Measurements from ENCODE around the gene LILRA1. TPM values are rescaled to one million over a fixed set of nuclear protein-coding genes. Genes with fewer than 3 reads are reported as not detected.
"Not testable (repeated sequence)": the region's sequence is repeated elsewhere in the genome, so short reads cannot be mapped to it uniquely, and the experiment has no call there.

LILRA1 gene
- total RNA-seq, 2 experiments from 2014 or later, result not detected

- ChIA-PET POLR2A (no interaction called here), CTCF (no interaction called here)
- peaks cover 12% of the 10 kb centered on the region for H3K27me3 Mint-ChIP-seq
- ATAC-seq (no peak), DNase-seq (no peak)
- intact Hi-C loops (cut with DNase I, micrococcal nuclease), result no loop called here
- no peaks in the 10 kb centered on the region for H3K4me1 Mint-ChIP-seq
- H3K27ac Mint-ChIP-seq, result no peak overlapping the region
- H3K36me3 Mint-ChIP-seq (ENCODE audit: low read depth), result no peaks in the 10 kb centered on the region
- no peak overlapping the region for H3K4me3 Mint-ChIP-seq
- peaks cover 5% of the 10 kb centered on the region for H3K9me3 Mint-ChIP-seq (ENCODE audit: low read depth)
Observed at GRCh38 chr19:54612428-54612827, 19.0 kb downstream of the LILRA1 start.

- Mint-ChIP-seq H3K27me3 (peaks cover 12% of the 10 kb centered on the region), H3K4me3 (no peak overlapping the region), H3K36me3 (ENCODE audit: low read depth) (no peaks in the 10 kb centered on the region), H3K4me1 (no peaks in the 10 kb centered on the region), H3K27ac (no peak overlapping the region), H3K9me3 (ENCODE audit: low read depth) (peaks cover 5% of the 10 kb centered on the region)
- intact Hi-C loops (cut with DNase I, micrococcal nuclease), result no loop called here
- POLR2A ChIA-PET, result interaction anchor here (0.6 kb wide), 1 partner anchor 1548 kb away, joined by 3 read pairs; no protein-coding TSS in a partner anchor
- DNase-seq, result no peak
- CTCF ChIA-PET, result interaction anchor here (1.1 kb wide), 1 partner anchor 89 kb away, joined by 3 read pairs; no protein-coding TSS in a partner anchor
- ATAC-seq, result no peak
Observed at GRCh38 chr19:54614726-54615125, 21.3 kb downstream of the LILRA1 start.

- Mint-ChIP-seq H3K27ac (no peak overlapping the region), H3K36me3 (ENCODE audit: low read depth) (no peaks in the 10 kb centered on the region), H3K9me3 (ENCODE audit: low read depth) (peaks cover 5% of the 10 kb centered on the region), H3K4me3 (no peak overlapping the region), H3K27me3 (peaks cover 12% of the 10 kb centered on the region), H3K4me1 (no peaks in the 10 kb centered on the region)
- POLR2A ChIA-PET, result no interaction called here
- CTCF ChIA-PET, result interaction anchor here (0.6 to 0.9 kb wide), 2 partner anchors 58 to 539 kb away, joined by 3 to 4 read pairs; no protein-coding TSS in a partner anchor
- no peak for ATAC-seq
- no peak for DNase-seq
- intact Hi-C loops (cut with DNase I, micrococcal nuclease), result no loop called here
Observed at GRCh38 chr19:54616057-54616456, 22.6 kb downstream of the LILRA1 start.

GRCh38 chr19:54616821-54617560 is 23.6 kb downstream of the LILRA1 start:
- peaks cover 5% of the 10 kb centered on the region for H3K9me3 Mint-ChIP-seq (ENCODE audit: low read depth)
- ATAC-seq, result no peak
- H3K4me3 Mint-ChIP-seq, result no peak overlapping the region
- H3K4me1 Mint-ChIP-seq, result no peaks in the 10 kb centered on the region
- no peak overlapping the region for H3K27ac Mint-ChIP-seq
- peaks cover 12% of the 10 kb centered on the region for H3K27me3 Mint-ChIP-seq
- DNase-seq, result no peak
- CTCF ChIA-PET, result interaction anchor here (0.6 to 0.9 kb wide), 3 partner anchors 57 to 792 kb away, joined by 3 to 4 read pairs (median 3); no protein-coding TSS in a partner anchor
- no peaks in the 10 kb centered on the region for H3K36me3 Mint-ChIP-seq (ENCODE audit: low read depth)
- POLR2A ChIA-PET, result no interaction called here
- intact Hi-C loops (cut with DNase I, micrococcal nuclease), result no loop called here

- Mint-ChIP-seq H3K36me3 (ENCODE audit: low read depth) (no peaks in the 10 kb centered on the region), H3K27ac (no peak overlapping the region), H3K9me3 (ENCODE audit: low read depth) (peaks cover 2% of the 10 kb centered on the region), H3K27me3 (peaks cover 9% of the 10 kb centered on the region), H3K4me1 (no peaks in the 10 kb centered on the region), H3K4me3 (no peak overlapping the region)
- POLR2A ChIA-PET, result no interaction called here
- DNase-seq, result no peak
- CTCF ChIA-PET, result no interaction called here
- ATAC-seq, result no peak
- intact Hi-C loops (cut with DNase I, micrococcal nuclease), result no loop called here
Observed at GRCh38 chr19:54620464-54620863, 27.0 kb downstream of the LILRA1 start.

- ChIA-PET POLR2A (no interaction called here), CTCF (interaction anchor here (0.7 kb wide), 1 partner anchor 34 kb away, joined by 4 read pairs; no protein-coding TSS in a partner anchor)
- H3K36me3 Mint-ChIP-seq (ENCODE audit: low read depth), result no peaks in the 10 kb centered on the region
- H3K27me3 Mint-ChIP-seq, result peaks cover 7% of the 10 kb centered on the region
- H3K4me3 Mint-ChIP-seq, result no peak overlapping the region
- DNase-seq, result no peak
- H3K27ac Mint-ChIP-seq, result no peak overlapping the region
- no peaks in the 10 kb centered on the region for H3K4me1 Mint-ChIP-seq
- intact Hi-C loops (cut with DNase I, micrococcal nuclease), result no loop called here
- H3K9me3 Mint-ChIP-seq (ENCODE audit: low read depth), result no peaks in the 10 kb centered on the region
- ATAC-seq, result no peak
Observed at GRCh38 chr19:54622431-54622830, 29.0 kb downstream of the LILRA1 start.

- intact Hi-C loops (cut with DNase I, micrococcal nuclease); H3K36me3 Mint-ChIP-seq (ENCODE audit: low read depth); DNase-seq; H3K9me3 Mint-ChIP-seq (ENCODE audit: low read depth); CTCF ChIA-PET; H3K27ac Mint-ChIP-seq; H3K4me1 Mint-ChIP-seq; ATAC-seq; H3K4me3 Mint-ChIP-seq; POLR2A ChIA-PET: not testable (repeated sequence)
- peaks cover 11% of the 10 kb centered on the region for H3K27me3 Mint-ChIP-seq
Observed at GRCh38 chr19:54624234-54624633, 30.8 kb downstream of the LILRA1 start.

- H3K4me1 Mint-ChIP-seq; intact Hi-C loops (cut with DNase I, micrococcal nuclease); ATAC-seq; H3K4me3 Mint-ChIP-seq; CTCF ChIA-PET; H3K27ac Mint-ChIP-seq; H3K36me3 Mint-ChIP-seq (ENCODE audit: low read depth); DNase-seq; H3K9me3 Mint-ChIP-seq (ENCODE audit: low read depth); POLR2A ChIA-PET: not testable (repeated sequence)
- H3K27me3 Mint-ChIP-seq, result peaks cover 17% of the 10 kb centered on the region
Observed at GRCh38 chr19:54624934-54625730, 31.7 kb downstream of the LILRA1 start.

GRCh38 chr19:54626757-54627156 is 33.3 kb downstream of the LILRA1 start:
- DNase-seq (no peak), ATAC-seq (no peak)
- Mint-ChIP-seq H3K9me3 (ENCODE audit: low read depth) (no peaks in the 10 kb centered on the region), H3K36me3 (ENCODE audit: low read depth) (no peaks in the 10 kb centered on the region), H3K27ac (no peak overlapping the region), H3K4me3 (no peak overlapping the region), H3K4me1 (no peaks in the 10 kb centered on the region), H3K27me3 (peaks cover 21% of the 10 kb centered on the region)
- ChIA-PET POLR2A (no interaction called here), CTCF (no interaction called here)
- intact Hi-C loops (cut with DNase I, micrococcal nuclease), result no loop called here

- DNase-seq; H3K9me3 Mint-ChIP-seq (ENCODE audit: low read depth); CTCF ChIA-PET; intact Hi-C loops (cut with DNase I, micrococcal nuclease); ATAC-seq; H3K27ac Mint-ChIP-seq; H3K36me3 Mint-ChIP-seq (ENCODE audit: low read depth); H3K4me1 Mint-ChIP-seq; H3K4me3 Mint-ChIP-seq; POLR2A ChIA-PET: not testable (repeated sequence)
- peaks cover 21% of the 10 kb centered on the region for H3K27me3 Mint-ChIP-seq
Observed at GRCh38 chr19:54627912-54628311, 34.5 kb downstream of the LILRA1 start.

GRCh38 chr19:54630262-54630661 is 36.8 kb downstream of the LILRA1 start, which contains the start of gene LILRB1:
TSS of gene LILRB1 (plus strand) at chr19:54630484. CDS start at chr19:54631074, 590 bp downstream.
- H3K36me3 Mint-ChIP-seq (ENCODE audit: low read depth); DNase-seq; H3K4me1 Mint-ChIP-seq; H3K9me3 Mint-ChIP-seq (ENCODE audit: low read depth); H3K4me3 Mint-ChIP-seq; CTCF ChIA-PET; ATAC-seq; POLR2A ChIA-PET; H3K27ac Mint-ChIP-seq: not testable (repeated sequence)
- H3K27me3 Mint-ChIP-seq, result peaks cover 19% of the 10 kb centered on the region
- intact Hi-C loops (cut with DNase I, micrococcal nuclease), result loop anchor here in 1 of 2 experiments (5.0 kb wide), 2 partner anchors 333 to 348 kb away; partner anchors contain the start of gene LILRB2
